Measurements from ENCODE around the gene SLX4IP. TPM values are rescaled to one million over a fixed set of nuclear protein-coding genes. Genes with fewer than 3 reads are reported as not detected.
"Not testable (repeated sequence)": the region's sequence is repeated elsewhere in the genome, so short reads cannot be mapped to it uniquely, and the experiment has no call there.

SLX4IP gene
- total and polyA plus RNA-seq, 5 donors from 2014 or later, result 1.5 to 4.1 (median 2.4) TPM

- DNase-seq; H3K4me1 ChIP-seq (ENCODE audit: control insufficient read depth, insufficient read depth, low read length, poor library complexity, severe bottlenecking); H3K27ac ChIP-seq (ENCODE audit: insufficient read depth, low read length, poor library complexity, severe bottlenecking); H3K27me3 ChIP-seq (ENCODE audit: control insufficient read depth, insufficient read depth, low read length); H3K27me3 Mint-ChIP-seq; H3K9me3 ChIP-seq (ENCODE audit: control insufficient read depth in 2 of 2, low read length in 2 of 2); H3K9me3 Mint-ChIP-seq; H3K27ac Mint-ChIP-seq; ATAC-seq (ENCODE audit: low read depth in 2 of 2); H3K4me3 ChIP-seq (ENCODE audit: low read depth, low read length): not testable (repeated sequence)
- H3K36me3 ChIP-seq (ENCODE audit: control insufficient read depth, insufficient read depth, low read length), result peaks cover 25% of the 10 kb centered on the region
- Mint-ChIP-seq H3K4me1 (peaks cover 12 to 30% (median 21%) of the 10 kb centered on the region in 4 donors), H3K4me3 (peak overlapping the region in 1 of 4 donors; percentile 13), H3K36me3 (peaks cover 34% of the 10 kb centered on the region)
Observed at GRCh38 chr20:10417218-10417617, 17.9 kb upstream of the SLX4IP start.

GRCh38 chr20:10419550-10420133 lies 15.5 kb upstream of the SLX4IP start:
- Histone ChIP-seq H3K4me1 (ENCODE audit: control insufficient read depth, insufficient read depth, low read length, poor library complexity, severe bottlenecking) (no peaks in the 10 kb centered on the region), H3K27ac (ENCODE audit: insufficient read depth, low read length, poor library complexity, severe bottlenecking) (no peak overlapping the region), H3K27me3 (ENCODE audit: control insufficient read depth, insufficient read depth, low read length) (no peaks in the 10 kb centered on the region), H3K9me3 (ENCODE audit: control insufficient read depth in 2 of 2, low read length in 2 of 2) (no peaks in the 10 kb centered on the region), H3K36me3 (ENCODE audit: control insufficient read depth, insufficient read depth, low read length) (peaks cover 13% of the 10 kb centered on the region), H3K4me3 (ENCODE audit: low read depth, low read length) (no peak overlapping the region)
- no peaks in the 10 kb centered on the region for H3K27me3 Mint-ChIP-seq
- DNase-seq (no peak), ATAC-seq (ENCODE audit: low read depth in 2 of 2) (no peak)
- no peaks in the 10 kb centered on the region for H3K9me3 Mint-ChIP-seq
- H3K27ac Mint-ChIP-seq, result no peak overlapping the region
- no peak overlapping the region for H3K4me3 Mint-ChIP-seq
- H3K4me1 Mint-ChIP-seq, result peaks cover 17 to 34% (median 25%) of the 10 kb centered on the region in 4 donors
- peaks cover 29% of the 10 kb centered on the region for H3K36me3 Mint-ChIP-seq

GRCh38 chr20:10423735-10424134 lies 11.4 kb upstream of the SLX4IP start:
- Mint-ChIP-seq H3K9me3 (no peaks in the 10 kb centered on the region), H3K4me1 (peaks cover 15 to 36% (median 24%) of the 10 kb centered on the region in 4 donors), H3K36me3 (peaks cover 13% of the 10 kb centered on the region), H3K4me3 (no peak overlapping the region), H3K27ac (no peak overlapping the region), H3K27me3 (no peaks in the 10 kb centered on the region)
- Histone ChIP-seq H3K4me1 (ENCODE audit: control insufficient read depth, insufficient read depth, low read length, poor library complexity, severe bottlenecking) (no peaks in the 10 kb centered on the region), H3K27me3 (ENCODE audit: control insufficient read depth, insufficient read depth, low read length) (no peaks in the 10 kb centered on the region), H3K4me3 (ENCODE audit: low read depth, low read length) (no peak overlapping the region), H3K27ac (ENCODE audit: insufficient read depth, low read length, poor library complexity, severe bottlenecking) (no peak overlapping the region), H3K9me3 (ENCODE audit: control insufficient read depth in 2 of 2, low read length in 2 of 2) (no peaks in the 10 kb centered on the region), H3K36me3 (ENCODE audit: control insufficient read depth, insufficient read depth, low read length) (peaks cover 14% of the 10 kb centered on the region)
- no peak for DNase-seq
- ATAC-seq (ENCODE audit: low read depth in 2 of 2), result no peak

GRCh38 chr20:10427060-10427692 lies 7.9 kb upstream of the SLX4IP start:
- Mint-ChIP-seq H3K9me3 (no peaks in the 10 kb centered on the region), H3K27ac (no peak overlapping the region), H3K36me3 (peaks cover 4% of the 10 kb centered on the region), H3K4me3 (peak overlapping the region in 1 of 4 donors; percentile 68), H3K27me3 (no peaks in the 10 kb centered on the region), H3K4me1 (peaks cover 32 to 57% (median 44%) of the 10 kb centered on the region in 4 donors)
- H3K27ac ChIP-seq (ENCODE audit: insufficient read depth, low read length, poor library complexity, severe bottlenecking), result no peak overlapping the region
- H3K4me1 ChIP-seq (ENCODE audit: control insufficient read depth, insufficient read depth, low read length, poor library complexity, severe bottlenecking), result no peaks in the 10 kb centered on the region
- ATAC-seq (ENCODE audit: low read depth in 2 of 2), result peak in 1 of 2 donors; percentile 39
- DNase-seq, result peak in 2 of 3 donors; percentile 38 to 59
- no peaks in the 10 kb centered on the region for H3K27me3 ChIP-seq (ENCODE audit: control insufficient read depth, insufficient read depth, low read length)
- H3K4me3 ChIP-seq (ENCODE audit: low read depth, low read length), result no peak overlapping the region
- H3K36me3 ChIP-seq (ENCODE audit: control insufficient read depth, insufficient read depth, low read length), result peaks cover 4% of the 10 kb centered on the region
- H3K9me3 ChIP-seq (ENCODE audit: control insufficient read depth in 2 of 2, low read length in 2 of 2), result no peaks in the 10 kb centered on the region

GRCh38 chr20:10428008-10428407 lies 7.1 kb upstream of the SLX4IP start:
- ATAC-seq (ENCODE audit: low read depth in 2 of 2) (no peak), DNase-seq (no peak)
- Mint-ChIP-seq H3K27ac (peak overlapping the region in 2 of 3 donors; percentile 6 to 27), H3K36me3 (peaks cover 4% of the 10 kb centered on the region), H3K4me3 (no peak overlapping the region), H3K27me3 (no peaks in the 10 kb centered on the region), H3K4me1 (peaks cover 31 to 61% (median 47%) of the 10 kb centered on the region in 4 donors), H3K9me3 (no peaks in the 10 kb centered on the region)
- Histone ChIP-seq H3K4me1 (ENCODE audit: control insufficient read depth, insufficient read depth, low read length, poor library complexity, severe bottlenecking) (peaks cover 3% of the 10 kb centered on the region), H3K4me3 (ENCODE audit: low read depth, low read length) (no peak overlapping the region), H3K9me3 (ENCODE audit: control insufficient read depth in 2 of 2, low read length in 2 of 2) (no peaks in the 10 kb centered on the region), H3K36me3 (ENCODE audit: control insufficient read depth, insufficient read depth, low read length) (peaks cover 4% of the 10 kb centered on the region), H3K27ac (ENCODE audit: insufficient read depth, low read length, poor library complexity, severe bottlenecking) (no peak overlapping the region), H3K27me3 (ENCODE audit: control insufficient read depth, insufficient read depth, low read length) (no peaks in the 10 kb centered on the region)

GRCh38 chr20:10429443-10429981 lies 5.6 kb upstream of the SLX4IP start:
- H3K27ac Mint-ChIP-seq, result no peak overlapping the region
- peaks cover 11% of the 10 kb centered on the region for H3K4me1 ChIP-seq (ENCODE audit: control insufficient read depth, insufficient read depth, low read length, poor library complexity, severe bottlenecking)
- H3K9me3 Mint-ChIP-seq, result no peaks in the 10 kb centered on the region
- no peaks in the 10 kb centered on the region for H3K27me3 ChIP-seq (ENCODE audit: control insufficient read depth, insufficient read depth, low read length)
- no peak for DNase-seq
- H3K4me1 Mint-ChIP-seq, result peaks cover 34 to 67% (median 51%) of the 10 kb centered on the region in 4 donors
- no peaks in the 10 kb centered on the region for H3K9me3 ChIP-seq (ENCODE audit: control insufficient read depth in 2 of 2, low read length in 2 of 2)
- H3K27me3 Mint-ChIP-seq, result no peaks in the 10 kb centered on the region
- no peaks in the 10 kb centered on the region for H3K36me3 Mint-ChIP-seq
- no peak overlapping the region for H3K27ac ChIP-seq (ENCODE audit: insufficient read depth, low read length, poor library complexity, severe bottlenecking)
- no peak for ATAC-seq (ENCODE audit: low read depth in 2 of 2)
- no peak overlapping the region for H3K4me3 ChIP-seq (ENCODE audit: low read depth, low read length)
- H3K36me3 ChIP-seq (ENCODE audit: control insufficient read depth, insufficient read depth, low read length), result peaks cover 4% of the 10 kb centered on the region
- peak overlapping the region in 2 of 4 donors; percentile 21 to 74 for H3K4me3 Mint-ChIP-seq

- no peak for ATAC-seq (ENCODE audit: low read depth in 2 of 2)
- Mint-ChIP-seq H3K4me1 (peaks cover 34 to 73% (median 54%) of the 10 kb centered on the region in 4 donors), H3K27ac (peak overlapping the region in 1 of 3 donors; percentile 42)
Observed at GRCh38 chr20:10430000-10430466, 5.1 kb upstream of the SLX4IP start.

More at GRCh38 chr20:10430000-10430466, 5.1 kb upstream of the SLX4IP start:
- H3K36me3 ChIP-seq (ENCODE audit: control insufficient read depth, insufficient read depth, low read length), result peaks cover 4% of the 10 kb centered on the region
- peaks cover 11% of the 10 kb centered on the region for H3K4me1 ChIP-seq (ENCODE audit: control insufficient read depth, insufficient read depth, low read length, poor library complexity, severe bottlenecking)
- no peak overlapping the region for H3K27ac ChIP-seq (ENCODE audit: insufficient read depth, low read length, poor library complexity, severe bottlenecking)
- DNase-seq, result no peak
- no peaks in the 10 kb centered on the region for H3K9me3 ChIP-seq (ENCODE audit: control insufficient read depth in 2 of 2, low read length in 2 of 2)
- H3K4me3 ChIP-seq (ENCODE audit: low read depth, low read length), result no peak overlapping the region
- no peaks in the 10 kb centered on the region for H3K27me3 Mint-ChIP-seq
- no peaks in the 10 kb centered on the region for H3K27me3 ChIP-seq (ENCODE audit: control insufficient read depth, insufficient read depth, low read length)
- H3K4me3 Mint-ChIP-seq, result peak overlapping the region in 2 of 4 donors; percentile 36 to 66
- H3K9me3 Mint-ChIP-seq, result no peaks in the 10 kb centered on the region
- H3K36me3 Mint-ChIP-seq, result no peaks in the 10 kb centered on the region

Measured in CD4-positive, CD25-positive, alpha-beta regulatory T cell (primary cell).